ENCODE measurements around the gene CTDP1.
"Not testable (repeated sequence)": the region's sequence is repeated elsewhere in the genome, so short reads cannot be mapped to it uniquely, and the experiment has no call there.

The CTDP1 gene

DNA sequence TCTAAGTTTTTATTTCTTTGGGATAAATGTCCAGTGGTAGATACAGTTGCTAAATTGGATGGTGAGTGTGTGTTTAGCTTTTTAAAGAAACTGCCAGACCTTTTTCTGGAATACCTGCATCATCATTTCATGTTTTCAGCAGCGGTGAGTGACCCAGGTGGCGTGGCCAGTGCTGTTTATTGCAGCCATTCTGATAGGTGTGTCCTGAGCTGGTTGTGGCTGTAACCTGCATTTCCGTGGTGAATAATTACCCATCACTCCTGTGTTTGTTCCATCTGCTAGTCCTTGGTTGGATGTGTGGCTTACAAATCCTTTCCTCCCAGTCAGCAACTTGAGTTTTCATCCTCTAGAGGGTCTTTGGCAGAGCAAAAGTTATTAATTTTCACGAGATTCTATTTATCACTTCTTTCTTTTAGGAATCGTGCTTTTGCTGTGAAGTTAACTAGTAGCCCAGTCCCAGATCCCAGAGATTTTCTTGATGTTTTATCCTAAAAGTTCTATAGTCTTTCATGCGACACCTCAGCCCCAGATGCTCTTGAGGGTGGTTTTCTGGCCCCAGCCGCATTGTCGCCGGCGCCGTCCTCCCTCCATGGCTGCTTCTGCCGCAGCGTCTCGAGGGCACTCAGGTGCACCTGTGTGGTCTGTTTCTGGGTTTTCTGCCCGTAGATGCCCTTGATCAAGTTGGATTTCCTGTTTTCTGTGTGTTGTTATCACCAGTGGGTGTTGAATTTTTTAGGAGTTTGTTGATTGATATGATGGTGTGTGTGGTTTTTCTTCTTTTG is 44.9 kb downstream of the CTDP1 start:
- DNase-seq (ENCODE audit: low read depth) = no peak

DNA sequence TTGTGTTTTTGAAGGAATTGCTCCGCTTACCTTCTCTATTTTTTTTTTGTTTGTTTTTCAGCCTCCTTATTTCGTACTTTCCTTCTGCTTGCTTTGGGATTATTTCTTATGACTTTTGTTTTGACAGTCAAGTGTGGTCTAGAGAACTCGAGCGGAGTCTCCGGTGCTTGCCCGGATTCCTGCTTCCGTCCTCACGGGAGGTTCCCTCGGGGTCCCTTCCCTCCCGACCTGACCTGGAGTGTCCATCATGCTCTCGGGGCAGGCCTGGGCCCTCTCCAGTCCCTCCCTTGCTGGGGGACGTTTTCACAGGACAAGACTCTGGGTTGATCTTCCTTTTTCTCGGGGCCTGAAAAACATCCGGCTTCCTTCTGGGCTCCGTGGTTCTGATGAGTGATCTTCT is 45.9 kb downstream of the CTDP1 start:
- no peak for DNase-seq (ENCODE audit: low read depth)

DNA sequence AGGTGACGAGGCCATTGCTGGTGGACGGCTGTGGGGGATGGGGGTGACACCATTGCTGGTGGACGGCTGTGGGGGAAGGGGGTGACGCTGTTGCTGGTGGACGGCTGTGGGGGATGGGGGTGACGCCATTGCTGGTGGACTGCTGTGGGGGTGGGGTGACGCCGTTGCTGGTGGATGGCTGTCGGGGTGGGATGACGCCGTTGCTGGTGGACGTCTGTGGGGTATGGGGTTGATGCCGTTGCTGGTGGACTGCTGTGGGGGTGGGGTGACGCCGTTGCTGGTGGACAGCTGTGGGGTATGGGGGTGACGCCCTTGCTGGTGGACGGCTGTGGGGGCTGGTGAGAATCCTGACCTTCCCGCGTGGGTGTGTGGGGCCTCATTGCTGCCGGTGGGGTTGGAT is 47.1 kb downstream of the CTDP1 start:
- DNase-seq (ENCODE audit: low read depth) = no peak

DNA sequence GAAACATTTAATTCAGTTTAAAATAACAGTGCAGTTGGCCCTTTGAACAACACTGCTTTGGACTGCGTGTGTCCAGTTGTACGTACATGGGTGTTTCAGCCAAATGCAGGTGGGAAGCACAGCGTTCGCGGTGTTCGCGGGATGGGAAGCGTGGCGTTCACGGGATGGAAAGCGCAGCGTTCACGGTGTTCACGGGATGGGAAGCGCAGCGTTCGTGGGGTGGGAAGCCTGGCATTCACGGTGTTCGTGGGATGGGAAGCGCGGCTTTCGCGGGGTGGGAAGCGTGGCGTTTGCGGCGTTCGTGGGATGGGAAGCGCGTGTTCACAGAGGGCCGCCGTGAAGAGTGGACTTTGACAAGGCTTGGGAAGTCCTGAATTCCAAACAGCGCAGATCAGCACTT is 47.6 kb downstream of the CTDP1 start:
- no peak for DNase-seq (ENCODE audit: low read depth)

DNA sequence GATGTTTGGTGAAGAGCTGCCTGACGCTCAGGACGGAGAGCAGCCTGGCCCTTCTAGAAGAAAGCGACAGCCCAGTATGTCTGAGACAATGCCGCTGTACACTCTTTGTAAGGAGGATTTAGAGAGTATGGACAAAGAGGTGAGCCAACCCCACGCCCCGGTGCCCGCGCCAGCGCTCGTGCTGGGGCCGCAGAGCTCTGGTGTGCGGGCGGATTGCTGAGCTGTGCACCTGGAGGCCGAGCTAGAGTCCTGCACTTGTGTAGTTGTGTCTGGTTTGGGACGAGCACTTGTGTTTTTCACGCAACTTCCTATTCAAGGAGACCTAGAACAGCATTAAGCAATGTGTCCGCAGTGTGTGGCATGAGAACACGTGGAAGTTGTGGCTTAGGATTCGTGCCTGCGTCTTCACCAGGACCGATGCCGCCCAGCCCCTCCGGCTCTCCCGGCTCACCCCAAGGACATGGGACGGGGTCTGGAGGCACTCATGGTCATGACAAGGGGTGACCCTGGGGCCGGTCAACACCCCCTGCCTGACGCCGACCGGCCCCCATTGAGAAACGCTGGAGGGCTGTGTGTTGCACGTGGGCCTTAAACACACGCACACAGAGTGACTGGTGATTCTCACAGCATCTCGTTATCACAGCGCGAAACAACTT is 49.5 kb downstream of the CTDP1 start:
- no peak for DNase-seq (ENCODE audit: low read depth)

DNA sequence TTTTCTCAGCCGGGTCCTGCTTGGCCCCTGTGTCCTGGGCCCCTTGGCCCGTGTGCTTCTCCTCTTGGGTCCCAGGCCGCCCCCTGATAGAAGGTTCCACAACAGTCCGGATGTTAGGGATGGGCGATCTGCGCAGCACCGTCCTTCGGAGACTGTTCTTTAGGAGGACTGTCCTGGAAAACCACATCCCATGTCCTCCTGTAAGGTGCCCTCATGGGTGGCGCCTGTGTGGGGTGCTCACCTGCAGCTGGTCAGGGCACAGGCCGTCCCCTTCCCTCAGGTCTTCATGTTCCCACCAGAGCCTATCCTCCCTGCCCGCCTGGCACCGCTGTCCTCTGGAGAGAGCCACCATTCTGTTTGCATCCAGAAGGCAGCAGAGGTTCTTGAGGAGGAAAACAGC is 50.0 kb downstream of the CTDP1 start:
- no peak for DNase-seq (ENCODE audit: low read depth)

DNA sequence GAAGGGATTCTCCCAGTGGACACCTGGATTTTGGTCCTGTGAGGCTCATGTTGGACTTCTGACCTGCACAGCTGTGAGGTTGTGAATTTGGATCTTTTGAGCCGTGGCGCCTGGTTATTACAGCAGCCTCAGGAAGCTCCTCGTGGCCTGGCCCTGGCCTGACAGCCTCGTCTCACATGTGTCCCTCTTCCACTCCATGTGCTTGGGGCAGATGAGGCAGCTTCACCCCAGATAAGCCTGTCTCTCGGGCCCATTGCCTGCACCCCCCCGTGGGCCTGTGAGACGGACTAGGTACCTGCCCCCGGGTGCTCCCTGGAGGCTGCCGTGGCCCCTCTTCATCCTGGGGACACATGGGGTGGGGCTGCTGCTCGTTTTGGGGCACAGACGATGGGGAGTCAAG is 51.2 kb downstream of the CTDP1 start:
- DNase-seq (ENCODE audit: low read depth) = no peak

DNA sequence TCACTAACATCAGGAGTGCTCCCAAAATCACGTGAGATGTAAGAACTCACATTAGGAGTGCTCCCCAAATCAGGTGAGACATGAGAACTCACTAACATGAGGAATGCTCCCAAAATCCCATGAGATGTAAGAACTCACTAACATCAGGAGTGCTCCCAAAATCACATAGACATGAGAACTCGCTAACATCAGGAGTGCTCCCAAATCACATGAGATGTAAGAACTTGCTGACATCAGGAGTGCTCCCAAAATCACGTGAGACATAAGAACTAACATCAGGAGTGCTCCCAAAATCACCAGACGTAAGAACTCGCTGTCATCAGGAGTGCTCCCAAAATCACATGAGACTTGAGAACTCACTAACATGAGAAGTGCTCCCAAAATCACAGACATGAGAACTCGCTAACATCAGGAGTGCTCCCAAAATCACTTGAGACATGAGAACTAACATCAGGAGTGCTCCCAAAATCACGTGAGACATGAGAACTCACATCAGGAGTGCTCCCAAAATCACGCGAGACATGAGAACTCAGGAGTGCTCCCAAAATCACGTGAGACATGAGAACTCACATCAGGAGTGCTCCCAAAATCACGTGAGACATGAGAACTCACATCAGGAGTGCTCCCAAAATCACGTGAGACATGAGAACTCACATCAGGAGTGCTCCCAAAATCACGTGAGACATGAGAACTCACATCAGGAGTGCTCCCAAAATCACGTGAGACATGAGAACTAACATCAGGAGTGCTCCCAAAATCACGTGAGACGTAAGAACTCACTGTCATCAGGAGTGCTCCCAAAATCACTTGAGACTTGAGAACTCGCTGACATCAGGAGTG is 52.5 kb downstream of the CTDP1 start:
- DNase-seq (ENCODE audit: low read depth) = not testable (repeated sequence)

DNA sequence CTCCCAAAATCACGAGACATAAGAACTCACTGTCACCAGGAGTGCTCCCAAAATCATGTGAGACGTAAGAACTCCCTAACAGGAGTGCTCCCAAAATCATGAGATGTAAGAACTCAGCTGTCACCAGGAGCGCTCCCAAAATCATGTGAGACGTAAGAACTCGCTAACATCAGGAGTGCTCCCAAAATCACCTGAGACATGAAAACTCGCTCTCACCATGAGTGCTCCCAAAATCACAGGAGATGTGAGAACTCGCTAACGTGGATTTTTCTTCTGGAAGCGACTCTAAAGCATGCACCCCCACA is 53.1 kb downstream of the CTDP1 start:
- no peak for DNase-seq (ENCODE audit: low read depth)

DNA sequence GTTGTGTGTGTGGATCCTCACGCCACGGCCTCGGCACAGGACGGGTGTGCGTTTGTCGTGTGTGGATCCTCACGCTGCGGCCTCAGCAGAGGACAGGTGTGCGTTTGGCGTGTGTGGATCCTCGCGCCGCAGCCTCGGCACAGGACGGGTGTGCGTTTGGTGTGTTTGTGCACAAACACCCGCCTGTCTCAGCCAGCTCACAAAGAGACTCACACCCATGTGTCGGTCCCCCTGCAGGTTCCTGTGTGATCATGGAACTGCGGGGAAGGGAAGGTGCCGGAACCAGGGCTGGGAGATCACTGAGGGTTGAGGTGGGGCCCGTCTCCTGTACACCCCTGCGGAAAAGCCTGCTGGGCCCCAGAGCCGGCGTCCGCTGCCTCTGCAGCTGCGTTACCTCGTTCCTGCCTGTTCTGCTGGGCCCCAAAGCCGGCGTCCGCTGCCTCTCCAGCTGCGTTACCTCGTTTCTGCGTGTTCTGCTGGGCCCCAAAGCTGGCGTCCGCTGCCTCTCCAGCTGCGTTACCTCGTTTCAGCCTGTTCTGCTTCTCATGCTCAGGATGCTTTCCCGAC is 53.6 kb downstream of the CTDP1 start:
- no peak for DNase-seq (ENCODE audit: low read depth)

DNA sequence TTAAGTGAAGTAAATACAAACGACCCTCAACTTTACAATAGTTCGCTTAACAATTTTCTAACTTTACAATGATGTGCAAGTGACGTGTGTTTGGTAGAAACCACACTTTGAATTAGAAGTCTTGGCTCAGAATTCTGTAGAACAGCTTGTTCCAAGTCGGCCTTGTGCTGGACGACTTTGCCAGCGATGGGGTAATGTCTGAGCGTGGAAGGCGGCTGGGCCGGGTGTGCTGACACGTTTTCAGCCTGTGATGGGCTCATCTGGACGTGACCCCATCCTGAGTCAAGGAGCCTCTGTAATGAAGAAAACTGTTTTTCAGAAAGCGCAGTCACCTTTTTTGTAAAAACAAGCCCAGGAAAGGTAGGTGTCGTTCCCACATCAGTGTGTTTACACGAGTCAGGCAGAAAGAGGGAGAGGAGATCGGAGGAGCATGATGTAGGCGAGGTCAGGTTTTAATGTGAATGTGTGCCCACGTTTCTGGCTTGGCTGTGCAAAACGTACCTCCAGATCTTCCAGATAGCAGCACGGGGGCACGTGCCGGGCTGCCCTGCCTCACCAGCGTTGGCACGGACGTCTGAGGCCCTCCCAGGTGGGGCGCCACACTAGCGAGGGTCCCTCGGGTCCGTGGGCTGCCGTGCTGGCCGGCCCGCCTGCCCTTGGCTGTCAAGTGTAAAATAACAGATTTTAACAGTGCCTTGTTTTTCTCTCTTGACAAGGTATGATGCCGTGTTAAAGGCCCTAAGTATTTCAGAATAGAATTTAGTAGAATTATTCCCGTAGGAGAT is 54.6 kb downstream of the CTDP1 start:
- DNase-seq (ENCODE audit: low read depth) = no peak

DNA sequence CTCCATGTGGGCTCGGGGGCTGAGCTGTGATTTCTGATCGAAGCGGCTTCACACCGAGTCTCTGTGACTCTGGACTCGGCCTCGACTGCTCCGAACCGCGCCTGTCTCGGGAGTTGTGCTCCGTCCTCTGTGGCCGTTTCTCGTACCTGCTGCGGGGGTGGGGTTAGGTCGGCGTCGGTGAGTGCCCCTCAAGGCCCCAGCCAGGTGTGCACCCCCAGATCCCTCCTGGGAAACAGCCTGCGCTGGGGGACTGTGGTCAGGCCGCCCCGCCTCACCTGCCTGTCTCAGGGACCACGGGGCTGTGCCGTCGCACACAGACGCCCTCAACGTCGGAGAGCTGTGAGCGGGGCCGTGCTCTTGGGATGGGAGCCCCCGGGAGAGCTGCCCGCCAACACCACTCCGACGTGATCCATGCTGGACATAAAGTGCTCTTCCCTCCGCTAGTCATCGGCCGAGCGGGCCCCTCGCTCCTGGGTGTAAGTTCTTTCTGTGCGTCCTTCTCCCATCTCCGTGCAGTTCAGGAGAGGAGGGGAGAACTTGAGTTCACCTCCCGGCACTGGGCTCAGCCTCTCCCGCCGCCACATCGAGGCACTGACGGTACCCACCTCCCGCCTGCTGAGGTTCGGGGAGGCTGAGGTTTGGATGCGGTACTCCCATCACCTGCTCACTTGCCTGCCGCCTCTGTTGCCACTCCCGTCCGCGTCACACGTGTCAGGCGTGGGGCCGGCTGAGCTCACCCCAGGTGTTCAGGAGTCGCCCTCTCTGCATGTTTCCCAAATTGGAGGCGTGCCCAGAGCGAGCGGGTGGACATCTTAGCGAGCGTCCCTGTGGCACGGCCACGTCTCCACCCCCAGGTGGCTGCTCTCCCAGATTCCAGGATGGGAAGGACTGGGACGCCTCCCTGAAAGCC is 55.7 kb downstream of the CTDP1 start:
- no peak for DNase-seq (ENCODE audit: low read depth)

DNA sequence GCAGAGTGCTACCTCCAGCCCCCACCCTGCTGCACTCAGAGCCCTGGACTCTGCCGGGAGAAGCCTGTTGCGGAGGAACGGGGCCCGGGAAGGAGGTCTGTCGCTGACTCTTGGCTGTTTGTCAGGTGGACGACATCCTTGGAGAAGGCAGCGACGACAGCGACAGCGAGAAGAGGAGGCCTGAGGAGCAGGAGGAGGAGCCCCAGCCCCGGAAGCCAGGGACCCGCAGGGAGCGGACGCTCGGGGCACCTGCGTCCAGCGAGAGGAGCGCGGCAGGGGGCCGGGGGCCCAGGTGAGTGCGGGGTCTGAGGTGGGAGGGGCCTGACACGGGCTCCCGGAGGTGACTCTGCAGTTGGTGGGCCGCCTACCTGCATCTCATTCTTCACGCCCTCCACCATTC is 56.6 kb downstream of the CTDP1 start:
- no peak for DNase-seq (ENCODE audit: low read depth)

DNA sequence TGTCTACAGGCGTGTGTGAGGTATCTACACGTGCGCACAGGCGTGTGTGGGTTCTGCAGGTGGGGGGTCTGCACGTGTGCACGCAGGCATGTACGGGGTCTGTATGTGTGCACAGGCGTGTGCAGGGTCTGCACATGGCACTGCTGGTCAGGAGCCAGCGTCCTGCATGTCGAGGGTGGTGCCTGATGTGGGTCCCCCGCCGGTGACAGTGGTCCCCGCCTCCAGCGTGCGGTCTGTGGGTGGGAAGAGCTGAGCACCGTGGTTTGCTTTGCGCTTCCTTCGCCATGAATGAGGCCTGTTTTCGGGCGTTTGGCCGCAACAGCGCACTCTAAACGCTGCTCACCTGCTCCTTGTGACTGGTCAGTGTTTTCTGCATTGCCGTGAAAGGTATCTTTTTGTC is 57.2 kb downstream of the CTDP1 start:
- DNase-seq (ENCODE audit: low read depth) = no peak

DNA sequence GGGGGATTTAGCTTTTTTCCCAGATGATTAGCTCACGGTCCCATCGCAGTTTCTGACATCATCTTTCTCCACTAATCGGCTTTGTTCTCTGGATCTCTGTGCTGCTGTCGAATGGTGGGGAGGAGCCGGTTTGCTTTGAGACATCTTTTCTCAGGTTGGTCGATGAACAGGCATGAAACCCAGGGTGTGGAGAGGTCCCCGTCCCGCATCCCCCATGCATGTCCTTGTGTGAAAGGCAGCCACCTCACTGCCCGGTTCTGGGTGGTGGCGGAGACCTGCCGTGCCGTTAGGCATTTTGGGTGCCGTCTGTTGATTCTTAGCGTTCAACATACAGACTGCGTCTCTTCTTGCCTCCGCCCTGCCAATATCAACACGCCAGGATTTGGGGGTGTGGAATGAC is 57.8 kb downstream of the CTDP1 start:
- no peak for DNase-seq (ENCODE audit: low read depth)

DNA sequence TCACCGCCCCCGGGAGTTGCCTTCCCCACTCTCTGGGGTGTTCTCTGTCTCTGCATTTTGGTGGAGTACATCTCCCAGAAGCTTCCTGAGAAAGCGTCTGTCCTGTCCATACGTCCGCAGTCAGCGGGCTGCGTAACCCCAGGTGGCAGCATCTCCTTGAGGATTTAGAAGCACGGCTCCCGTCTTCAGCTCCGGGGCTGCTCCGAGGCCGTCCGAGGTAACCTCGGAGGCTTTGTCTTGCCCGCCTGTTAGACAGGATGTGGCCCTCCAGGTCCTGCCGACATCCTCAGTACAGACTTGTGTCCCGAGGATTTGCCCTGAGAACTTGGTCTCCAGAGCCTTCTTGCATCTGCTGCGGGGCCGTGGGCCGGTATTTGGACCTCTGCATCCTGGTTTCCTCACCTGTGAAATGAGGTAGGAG is 58.4 kb downstream of the CTDP1 start:
- no peak for DNase-seq (ENCODE audit: low read depth)

DNA sequence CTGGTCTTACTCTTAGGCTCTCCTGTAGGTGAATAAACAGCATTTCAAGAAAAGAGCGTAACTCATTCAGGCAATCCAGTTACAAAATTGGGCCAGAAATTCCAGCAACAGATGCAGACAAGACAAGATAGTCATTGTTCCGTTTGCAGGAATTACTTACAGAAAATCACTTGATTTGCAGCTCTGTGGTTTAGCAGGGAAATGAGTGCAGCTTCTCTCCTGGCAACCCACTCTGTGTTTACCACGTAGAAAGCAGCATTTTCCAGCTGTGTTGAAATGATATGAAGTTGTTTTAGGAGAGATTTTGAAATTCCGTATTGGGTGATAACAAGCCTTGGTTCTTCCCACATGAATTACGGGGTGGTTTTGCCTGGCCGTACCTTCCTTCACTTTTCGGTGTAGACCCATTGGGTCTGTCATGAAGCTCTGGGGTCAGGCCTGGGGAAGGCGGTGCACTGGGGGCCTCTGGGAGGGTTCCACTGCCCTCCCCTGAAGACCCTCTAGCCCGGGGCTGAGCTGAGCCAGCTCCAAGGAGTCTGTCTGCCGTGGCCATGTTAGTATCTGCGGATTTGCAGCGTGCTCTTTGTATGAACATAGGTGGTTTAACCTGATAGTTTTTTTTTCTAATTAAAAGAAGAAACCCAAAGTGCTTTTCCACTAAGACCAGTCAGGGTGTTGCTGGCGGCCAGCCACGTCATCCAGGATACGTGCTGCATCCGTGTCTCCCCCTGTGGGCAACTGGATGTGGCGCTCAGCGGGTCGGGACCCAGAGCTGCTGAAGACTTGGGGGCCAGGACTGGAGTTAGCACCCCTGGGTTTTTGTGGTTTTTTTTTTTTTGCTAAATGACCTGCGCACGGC is 59.2 kb downstream of the CTDP1 start:
- DNase-seq (ENCODE audit: low read depth) = no peak

DNA sequence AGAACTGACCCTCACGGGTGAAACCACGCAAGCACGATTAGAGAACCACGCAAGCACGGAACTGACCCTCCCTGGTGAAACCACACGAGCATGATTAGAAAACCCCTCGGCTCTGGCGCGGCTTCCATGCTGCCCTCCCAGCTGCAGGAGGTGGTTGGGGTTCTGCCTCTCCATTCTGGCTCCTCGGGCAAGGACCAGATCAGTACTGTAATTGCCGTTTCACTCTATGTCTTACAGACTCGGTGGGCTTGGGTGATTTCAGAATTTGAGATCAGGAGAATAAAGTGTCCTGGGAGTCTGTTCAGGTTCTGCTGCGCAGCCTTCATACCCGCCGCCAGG is 59.8 kb downstream of the CTDP1 start:
- no peak for DNase-seq (ENCODE audit: low read depth)

DNA sequence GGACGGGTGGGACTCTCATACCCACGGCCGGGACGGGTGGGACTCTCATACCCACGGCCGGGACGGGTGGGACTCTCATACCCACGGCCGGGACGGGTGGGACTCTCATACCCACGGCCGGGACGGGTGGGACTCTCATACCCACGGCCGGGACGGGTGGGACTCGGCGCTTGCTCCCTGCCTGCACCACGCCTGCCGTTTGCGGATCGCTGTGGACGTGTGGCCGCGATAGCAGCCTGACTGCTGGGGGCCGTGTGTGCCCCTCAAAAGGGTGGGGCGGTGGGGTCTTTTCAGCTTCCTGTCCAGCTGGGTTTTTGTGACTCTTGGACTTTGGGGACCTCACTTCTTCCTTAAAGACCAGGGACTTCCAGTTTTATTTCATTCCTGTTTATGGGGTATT is 60.4 kb downstream of the CTDP1 start:
- not testable (repeated sequence) for DNase-seq (ENCODE audit: low read depth)

Data from stimulated activated CD4-positive, alpha-beta T cell treated with anti-CD3 and anti-CD28 coated beads, Interleukin-2, amount 100 ng/mL, for 4 hours (primary cell).